HL-60 (cell line): ENCODE measurements around the gene ADGRL3.

ENCODE experiments used
- DNase-seq, 2 experiments: peaks; one replicate each; pipeline ENCODE4 v3.0.0-alpha.2; 2010 to 2020; ENCODE audit warnings: low read depth in 1 of 2, low spot score in 1 of 2
- H3K27ac ChIP-seq: fragments of 250-450 bp; sonication (Bioruptor Pico); replicated peaks from 2 replicates; pipeline ENCODE4 v1.5.1; 2020; ENCODE audit warnings: mild to moderate bottlenecking, moderate library complexity
- H3K27me3 ChIP-seq: fragments of 250-450 bp; sonication (Bioruptor Pico); 2 replicates; pipeline ENCODE4 v1.5.1; 2021; ENCODE audit warnings: mild to moderate bottlenecking, moderate library complexity; ENCODE audit not compliant: insufficient read depth, poor library complexity, severe bottlenecking
- H3K4me3 ChIP-seq: replicated peaks from 2 replicates; pipeline ENCODE4 v1.5.1; 2011; ENCODE audit warnings: mild to moderate bottlenecking, control low read depth, low read length; ENCODE audit not compliant: insufficient read depth
- CTCF ChIP-seq: IDR thresholded peaks from one replicate; pipeline ENCODE4 v1.5.1; 2011; ENCODE audit warnings: low read length, control low read depth, inconsistent platforms; ENCODE audit not compliant: insufficient read depth
- GABPA ChIP-seq: IDR thresholded peaks from 2 replicates; pipeline ENCODE4 v1.6.1; 2012; ENCODE audit warnings: low read depth
- POLR2AphosphoS5 ChIP-seq: IDR thresholded peaks from 2 replicates; pipeline ENCODE4 v1.6.1; 2012; ENCODE audit warnings: low read depth
- SPI1 ChIP-seq: IDR thresholded peaks from 2 replicates; pipeline ENCODE4 v1.6.1; 2012; ENCODE audit warnings: low read depth, mild to moderate bottlenecking, borderline replicate concordance
- TF ChIP-seq, protein P1 (sequence below): IDR thresholded peaks from 2 replicates; pipeline ENCODE4 v1.6.1; 2012; ENCODE audit warnings: low read depth; ENCODE audit not compliant: insufficient replicate concordance

ADGRL3 gene

GRCh38 chr4:61293707-61294400 lies 93.7 kb downstream of the ADGRL3 start:
- DNase-seq: no peak
- Histone ChIP-seq H3K27ac (no peak overlapping the region), H3K4me3 (no peak overlapping the region), H3K27me3 (no peaks in the 10 kb centered on the region)
- no peak for TF ChIP-seq SPI1

- H3K27ac ChIP-seq: no peak overlapping the region
- no peaks in the 10 kb centered on the region for H3K27me3 ChIP-seq
- no peak overlapping the region for H3K4me3 ChIP-seq
- TF ChIP-seq, protein P1, sequence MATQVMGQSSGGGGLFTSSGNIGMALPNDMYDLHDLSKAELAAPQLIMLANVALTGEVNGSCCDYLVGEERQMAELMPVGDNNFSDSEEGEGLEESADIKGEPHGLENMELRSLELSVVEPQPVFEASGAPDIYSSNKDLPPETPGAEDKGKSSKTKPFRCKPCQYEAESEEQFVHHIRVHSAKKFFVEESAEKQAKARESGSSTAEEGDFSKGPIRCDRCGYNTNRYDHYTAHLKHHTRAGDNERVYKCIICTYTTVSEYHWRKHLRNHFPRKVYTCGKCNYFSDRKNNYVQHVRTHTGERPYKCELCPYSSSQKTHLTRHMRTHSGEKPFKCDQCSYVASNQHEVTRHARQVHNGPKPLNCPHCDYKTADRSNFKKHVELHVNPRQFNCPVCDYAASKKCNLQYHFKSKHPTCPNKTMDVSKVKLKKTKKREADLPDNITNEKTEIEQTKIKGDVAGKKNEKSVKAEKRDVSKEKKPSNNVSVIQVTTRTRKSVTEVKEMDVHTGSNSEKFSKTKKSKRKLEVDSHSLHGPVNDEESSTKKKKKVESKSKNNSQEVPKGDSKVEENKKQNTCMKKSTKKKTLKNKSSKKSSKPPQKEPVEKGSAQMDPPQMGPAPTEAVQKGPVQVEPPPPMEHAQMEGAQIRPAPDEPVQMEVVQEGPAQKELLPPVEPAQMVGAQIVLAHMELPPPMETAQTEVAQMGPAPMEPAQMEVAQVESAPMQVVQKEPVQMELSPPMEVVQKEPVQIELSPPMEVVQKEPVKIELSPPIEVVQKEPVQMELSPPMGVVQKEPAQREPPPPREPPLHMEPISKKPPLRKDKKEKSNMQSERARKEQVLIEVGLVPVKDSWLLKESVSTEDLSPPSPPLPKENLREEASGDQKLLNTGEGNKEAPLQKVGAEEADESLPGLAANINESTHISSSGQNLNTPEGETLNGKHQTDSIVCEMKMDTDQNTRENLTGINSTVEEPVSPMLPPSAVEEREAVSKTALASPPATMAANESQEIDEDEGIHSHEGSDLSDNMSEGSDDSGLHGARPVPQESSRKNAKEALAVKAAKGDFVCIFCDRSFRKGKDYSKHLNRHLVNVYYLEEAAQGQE: no peak
- no peak for TF ChIP-seq CTCF
- no peak for TF ChIP-seq GABPA
- no peak for TF ChIP-seq SPI1
- TF ChIP-seq POLR2AphosphoS5: no peak
- DNase-seq: no peak
Observed at GRCh38 chr4:61294936-61295335, 94.8 kb downstream of the ADGRL3 start.

- H3K27me3 ChIP-seq: no peaks in the 10 kb centered on the region
- no peak overlapping the region for H3K4me3 ChIP-seq
- no peak overlapping the region for H3K27ac ChIP-seq
- no peak for DNase-seq
- no peak for TF ChIP-seq GABPA
- no peak for TF ChIP-seq SPI1
- TF ChIP-seq POLR2AphosphoS5: no peak
- TF ChIP-seq, protein P1: no peak
- TF ChIP-seq CTCF: no peak
Observed at GRCh38 chr4:61296144-61296543, 96.0 kb downstream of the ADGRL3 start.

DNA sequence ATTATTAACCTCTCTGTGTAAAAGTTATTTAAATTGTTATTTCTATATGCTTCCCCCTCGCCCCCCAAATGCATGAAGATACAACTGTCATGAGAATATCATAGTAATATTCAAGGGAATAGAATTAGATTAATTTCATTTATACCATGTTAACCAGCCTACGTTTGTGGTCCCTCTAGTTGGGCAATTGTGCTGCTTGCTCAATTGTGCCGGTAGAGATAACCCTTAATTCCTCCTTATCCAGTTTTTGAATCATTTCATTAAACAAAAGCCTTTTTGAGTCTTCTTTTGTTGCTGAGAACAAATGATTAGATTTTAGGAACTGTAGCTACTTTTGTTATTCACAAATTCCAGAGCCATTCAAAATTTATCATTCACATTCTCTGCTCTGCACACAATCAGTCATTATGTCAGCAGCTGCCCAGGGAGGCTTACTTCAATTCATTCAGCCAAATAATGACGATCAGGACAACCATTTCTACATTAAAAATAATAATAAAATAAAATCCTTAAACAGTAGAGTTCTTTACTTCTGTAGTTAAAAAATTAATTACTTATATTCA lies 98.1 kb downstream of the ADGRL3 start:
- peak in 1 of 2 experiments; percentile 5 for DNase-seq
- Histone ChIP-seq H3K27me3 (no peaks in the 10 kb centered on the region), H3K4me3 (no peak overlapping the region), H3K27ac (no peak overlapping the region)
- TF ChIP-seq POLR2AphosphoS5: no peak
- TF ChIP-seq, protein P1: no peak
- no peak for TF ChIP-seq SPI1
- no peak for TF ChIP-seq GABPA
- no peak for TF ChIP-seq CTCF
